Prostate gland (tissue), 2 donors: ENCODE results near the gene FAM221B. TPM values are rescaled to one million over a fixed set of nuclear protein-coding genes. Genes with fewer than 3 reads are reported as not detected.

Experiments
- DNase-seq: peaks from one replicate; pipeline ENCODE4 v3.0.0-alpha.2; 2019; ENCODE audit warnings: low spot score
- H3K27ac ChIP-seq, 2 donors: fragments of 200-600 bp; sonication (generic); 2 replicates each; pipeline ENCODE4 v1.5.1; 2017 to 2019
- H3K27me3 ChIP-seq: fragments of 200-600 bp; sonication (generic); replicated peaks from 2 replicates; pipeline ENCODE4 v1.5.1; 2019; ENCODE audit not compliant: insufficient read depth
- H3K36me3 ChIP-seq, 2 donors: fragments of 200-600 bp; sonication (generic); 1 replicate in 1 of 2; 2 replicates in 1 of 2; pipeline versions ENCODE4 v1.5.1 to v1.8.1; 2017 to 2019
- H3K4me1 ChIP-seq: fragments of 200-600 bp; sonication (generic); replicated peaks from 2 replicates; pipeline ENCODE4 v1.5.1; 2019
- H3K4me3 ChIP-seq, 2 donors: fragments of 200-600 bp; sonication (generic); 2 replicates each; pipeline ENCODE4 v1.5.1; 2017 to 2019
- H3K9me3 ChIP-seq: fragments of 200-600 bp; sonication (generic); 2 replicates; pipeline ENCODE4 v1.5.1; 2017
- POLR2A ChIP-seq: fragments of 450-650 bp; IDR thresholded peaks from one replicate; pipeline ENCODE4 v1.6.1; 2016; ENCODE audit warnings: antibody characterized with exemption, mild to moderate bottlenecking
- POLR2AphosphoS5 ChIP-seq: sonication (generic); formaldehyde crosslinking; IDR thresholded peaks from one replicate; pipeline ENCODE4 v1.6.1; 2017; ENCODE audit warnings: antibody characterized with exemption
- WGBS: methylation state at CpG from one replicate; pipeline ENCODE4 v1.1.5; 2018; 5-methylcytosine and 5-hydroxymethylcytosine counted together
- intact Hi-C: fragments of 100-400 bp; cut with DNase I; formaldehyde crosslinking; loops from one replicate; pipeline ENCODE4 v1.14.2; 2022
- total RNA-seq, 2 donors: library from RNA; depleted of rRNA; stranded (reverse); fragments of >200 nt; gene quantifications; one replicate each; pipeline ENCODE4 v1.1.0, GENCODE V29; 2016
- TF ChIP-seq, protein P1 (sequence below), 4 experiments: fragments of 200-600 bp in 2 of 4; fragments of 450-650 bp in 2 of 4; sonication (generic) in 2 of 4; IDR thresholded peaks; 1 replicate in 3 of 4; 2 replicates in 1 of 4; pipeline ENCODE4 v1.5.1; 2016 to 2019; ENCODE audit warnings: antibody characterized with exemption in 4 of 4, mild to moderate bottlenecking in 2 of 4, moderate library complexity in 2 of 4

FAM221B gene
- total RNA-seq, 2 donors from 2014 or later = 0.46 to 5.1 TPM

DNA sequence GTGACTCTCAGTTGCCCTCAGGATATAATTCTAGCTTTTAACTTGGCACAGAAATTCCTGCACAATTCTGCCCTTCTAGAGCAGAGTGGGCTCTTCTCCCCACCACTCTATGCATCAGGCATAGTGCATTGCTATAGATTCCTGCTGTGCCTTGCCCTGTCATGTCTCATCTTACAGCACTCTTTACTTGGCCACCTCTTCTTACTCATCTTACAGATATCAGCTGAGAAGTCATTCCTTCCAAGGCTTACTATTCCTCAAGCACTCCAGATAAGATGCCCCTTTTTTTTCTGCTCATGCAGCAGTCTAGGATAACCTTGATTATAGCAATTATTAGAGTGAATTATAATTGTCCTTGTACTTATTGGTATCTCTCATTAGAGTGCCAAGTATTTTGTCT, 5.6 kb downstream of the FAM221B start:
- Histone ChIP-seq H3K27ac (no peak overlapping the region), H3K36me3 (no peaks in the 10 kb centered on the region), H3K9me3 (no peaks in the 10 kb centered on the region), H3K4me1 (no peaks in the 10 kb centered on the region), H3K27me3 (no peaks in the 10 kb centered on the region), H3K4me3 (no peak overlapping the region)
- DNase-seq = no peak
- TF ChIP-seq, protein P1, sequence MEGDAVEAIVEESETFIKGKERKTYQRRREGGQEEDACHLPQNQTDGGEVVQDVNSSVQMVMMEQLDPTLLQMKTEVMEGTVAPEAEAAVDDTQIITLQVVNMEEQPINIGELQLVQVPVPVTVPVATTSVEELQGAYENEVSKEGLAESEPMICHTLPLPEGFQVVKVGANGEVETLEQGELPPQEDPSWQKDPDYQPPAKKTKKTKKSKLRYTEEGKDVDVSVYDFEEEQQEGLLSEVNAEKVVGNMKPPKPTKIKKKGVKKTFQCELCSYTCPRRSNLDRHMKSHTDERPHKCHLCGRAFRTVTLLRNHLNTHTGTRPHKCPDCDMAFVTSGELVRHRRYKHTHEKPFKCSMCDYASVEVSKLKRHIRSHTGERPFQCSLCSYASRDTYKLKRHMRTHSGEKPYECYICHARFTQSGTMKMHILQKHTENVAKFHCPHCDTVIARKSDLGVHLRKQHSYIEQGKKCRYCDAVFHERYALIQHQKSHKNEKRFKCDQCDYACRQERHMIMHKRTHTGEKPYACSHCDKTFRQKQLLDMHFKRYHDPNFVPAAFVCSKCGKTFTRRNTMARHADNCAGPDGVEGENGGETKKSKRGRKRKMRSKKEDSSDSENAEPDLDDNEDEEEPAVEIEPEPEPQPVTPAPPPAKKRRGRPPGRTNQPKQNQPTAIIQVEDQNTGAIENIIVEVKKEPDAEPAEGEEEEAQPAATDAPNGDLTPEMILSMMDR (IDR thresholded peaks at IDR 0.05) = no peak
- TF ChIP-seq POLR2AphosphoS5 (no peak), POLR2A (no peak)
- intact Hi-C loops = no loop called here

- no peak for TF ChIP-seq POLR2AphosphoS5
- TF ChIP-seq, protein P1 (IDR thresholded peaks at IDR 0.05) = no peak
- no peak for TF ChIP-seq POLR2A
- Histone ChIP-seq H3K9me3 (no peaks in the 10 kb centered on the region), H3K4me1 (no peaks in the 10 kb centered on the region), H3K27ac (no peak overlapping the region), H3K36me3 (no peaks in the 10 kb centered on the region), H3K27me3 (no peaks in the 10 kb centered on the region), H3K4me3 (no peak overlapping the region)
- no peak for DNase-seq
- intact Hi-C loops = no loop called here
Observed at GRCh38 chr9:35820076-35820475, 8.5 kb downstream of the FAM221B start.

GRCh38 chr9:35818341-35818740, 10.2 kb downstream of the FAM221B start:
- Histone ChIP-seq H3K4me3 (no peak overlapping the region), H3K9me3 (no peaks in the 10 kb centered on the region), H3K27me3 (no peaks in the 10 kb centered on the region), H3K36me3 (no peaks in the 10 kb centered on the region), H3K27ac (no peak overlapping the region), H3K4me1 (no peaks in the 10 kb centered on the region)
- WGBS = 96% methylated on average over 3 of the region's 3 CpGs
- no peak for DNase-seq
- TF ChIP-seq, protein P1 (IDR thresholded peaks at IDR 0.05) = no peak
- no peak for TF ChIP-seq POLR2AphosphoS5
- no peak for TF ChIP-seq POLR2A
- intact Hi-C loops = no loop called here

DNA sequence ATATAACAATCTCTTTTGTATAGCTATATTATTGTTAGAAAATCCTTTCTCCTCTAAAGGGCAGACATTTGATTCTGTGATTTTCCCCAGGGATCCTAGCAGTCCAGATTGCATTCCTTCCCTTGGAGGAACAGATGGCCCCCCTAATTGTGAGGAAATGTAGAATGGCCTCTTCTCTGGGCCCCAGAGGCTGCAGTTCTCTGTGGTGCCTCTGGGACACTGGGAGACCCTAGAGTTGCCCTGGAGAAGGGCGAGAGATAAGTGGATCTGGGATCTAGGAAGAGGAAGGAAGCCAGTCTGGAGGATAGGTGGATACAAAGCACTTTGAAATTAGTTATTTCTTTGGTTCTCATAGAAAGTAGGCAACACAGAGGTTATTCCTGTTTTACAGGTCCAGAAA, 11.8 kb downstream of the FAM221B start:
- TF ChIP-seq POLR2AphosphoS5 (no peak), POLR2A (no peak)
- TF ChIP-seq, protein P1 (IDR thresholded peaks at IDR 0.05) = no peak
- DNase-seq = no peak
- Histone ChIP-seq H3K27me3 (no peaks in the 10 kb centered on the region), H3K4me1 (peaks cover 5% of the 10 kb centered on the region), H3K4me3 (no peak overlapping the region), H3K36me3 (no peaks in the 10 kb centered on the region), H3K9me3 (no peaks in the 10 kb centered on the region), H3K27ac (no peak overlapping the region)
- 88% methylated on average over 1 of the region's 1 CpG for WGBS
- intact Hi-C loops = no loop called here

GRCh38 chr9:35814841-35815543, 13.5 kb downstream of the FAM221B start, which contains the start of gene HINT2:
Gene HINT2, minus strand, starts transcription at chr9:35815042. Its CDS starts 63 bp downstream, at chr9:35814979.
- no peaks in the 10 kb centered on the region for H3K9me3 ChIP-seq
- peaks cover 5% of the 10 kb centered on the region for H3K4me1 ChIP-seq
- under 1% methylated on average over 32 of the region's 52 CpGs for WGBS
- peak within 1 kb of the TSS; percentile 84 to 90 for H3K27ac ChIP-seq
- peak; percentile 96 for DNase-seq
- intact Hi-C loops = no loop called here
- peak; percentile 90 for TF ChIP-seq POLR2AphosphoS5
- peak; percentile 91 for TF ChIP-seq POLR2A
- TF ChIP-seq, protein P1 (IDR thresholded peaks at IDR 0.05) = peak in 2 of 4 experiments; percentile 2 to 4
- peak within 1 kb of the TSS; percentile 54 to 67 for H3K4me3 ChIP-seq
- no peaks in the 10 kb centered on the region for H3K27me3 ChIP-seq
- H3K36me3 ChIP-seq = no peaks in the 10 kb centered on the region
